Measurements from ENCODE around the gene SMARCC1. TPM values are rescaled to one million over a fixed set of nuclear protein-coding genes. Genes with fewer than 3 reads are reported as not detected.
"Not testable (repeated sequence)": the region's sequence is repeated elsewhere in the genome, so short reads cannot be mapped to it uniquely, and the experiment has no call there.

SMARCC1 gene
- total RNA-seq, 1 experiment from 2014 or later = 37.9 TPM

DNA sequence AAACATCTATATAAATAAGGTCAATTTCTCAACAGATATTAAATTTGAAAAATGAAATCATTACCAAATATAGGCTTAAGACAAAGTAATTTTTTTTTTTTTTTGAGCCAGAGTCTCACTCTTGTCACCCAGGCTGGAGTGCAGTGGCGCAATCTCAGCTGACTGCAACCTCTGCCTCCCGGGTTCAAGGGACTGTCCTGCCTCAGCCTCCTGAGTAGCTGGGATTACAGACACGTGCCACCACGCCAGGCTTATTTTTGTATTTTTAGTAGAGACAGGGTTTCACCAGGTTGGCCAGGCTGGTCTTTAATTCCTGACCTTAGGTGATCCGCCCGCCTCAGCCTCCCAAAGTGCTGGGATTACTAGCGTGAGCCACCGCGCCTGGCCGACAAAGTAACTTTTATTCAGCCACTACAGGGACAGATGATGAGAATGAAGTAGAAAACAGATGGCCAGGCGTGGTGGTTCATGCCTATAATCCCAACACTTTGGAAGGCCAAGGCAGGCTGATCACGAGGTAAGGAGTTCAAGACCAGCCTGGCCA lies 30.8 kb downstream of the SMARCC1 start:
- not testable (repeated sequence) for H3K36me3 ChIP-seq; DNase-seq (ENCODE audit: low read depth in 1 of 2, low spot score in 2 of 2); H3K4me1 ChIP-seq (replicated peaks); H3K4me3 ChIP-seq; H3K9me3 ChIP-seq (replicated peaks); H3K27ac ChIP-seq; H3K27me3 ChIP-seq (replicated peaks)

- DNase-seq (ENCODE audit: low read depth in 1 of 2, low spot score in 2 of 2) = no peak
- H3K4me1 ChIP-seq (replicated peaks) = no peaks in the 10 kb centered on the region
- no peaks in the 10 kb centered on the region for H3K9me3 ChIP-seq (replicated peaks)
- no peaks in the 10 kb centered on the region for H3K27me3 ChIP-seq (replicated peaks)
- H3K4me3 ChIP-seq = no peak overlapping the region
- no peak overlapping the region for H3K27ac ChIP-seq
- H3K36me3 ChIP-seq = peaks cover 32% of the 10 kb centered on the region
Observed at GRCh38 chr3:47747558-47747957, 34.1 kb downstream of the SMARCC1 start.

DNA sequence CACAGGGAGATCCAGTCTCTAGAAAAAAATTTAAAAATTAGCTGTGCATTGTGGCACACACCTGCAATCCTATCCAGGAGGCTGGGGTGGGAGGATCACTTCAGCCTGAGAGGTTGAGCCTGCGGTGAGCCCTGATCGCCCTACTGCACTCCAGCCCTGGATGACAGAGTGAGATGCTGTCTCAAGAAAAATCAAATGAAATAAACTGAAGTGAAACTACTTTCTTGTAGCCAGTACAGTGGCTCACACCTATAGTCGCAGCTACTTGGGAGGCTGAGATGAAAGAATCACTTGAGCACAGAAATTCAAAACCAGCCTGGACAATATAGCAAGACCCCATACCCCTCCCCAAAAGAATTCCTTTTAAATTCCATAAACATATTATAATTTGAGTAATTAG lies 35.4 kb downstream of the SMARCC1 start:
- H3K27me3 ChIP-seq (replicated peaks) = no peaks in the 10 kb centered on the region
- no peak overlapping the region for H3K27ac ChIP-seq
- H3K4me3 ChIP-seq = no peak overlapping the region
- H3K4me1 ChIP-seq (replicated peaks) = no peaks in the 10 kb centered on the region
- peaks cover 27% of the 10 kb centered on the region for H3K36me3 ChIP-seq
- no peaks in the 10 kb centered on the region for H3K9me3 ChIP-seq (replicated peaks)
- no peak for DNase-seq (ENCODE audit: low read depth in 1 of 2, low spot score in 2 of 2)

DNA sequence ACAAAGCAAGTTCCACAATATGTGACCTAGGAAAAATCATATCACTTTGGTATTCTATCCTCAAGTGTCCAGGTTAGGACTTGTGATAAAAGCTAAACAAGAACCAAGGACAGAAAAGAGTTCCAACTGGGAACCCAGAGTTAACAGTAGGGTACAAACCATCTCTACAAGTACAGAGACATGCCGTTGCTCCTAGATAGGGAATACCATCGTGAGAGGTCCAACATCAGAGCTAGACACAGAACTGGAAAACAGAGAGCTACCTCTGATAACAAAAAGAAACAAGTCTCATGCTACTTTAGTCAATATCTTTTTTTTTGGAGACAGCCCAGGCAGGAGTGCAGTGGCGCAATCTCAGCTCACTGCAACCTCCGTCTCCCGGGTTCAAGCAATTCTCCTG lies 37.8 kb downstream of the SMARCC1 start:
- no peaks in the 10 kb centered on the region for H3K4me1 ChIP-seq (replicated peaks)
- no peak overlapping the region for H3K27ac ChIP-seq
- peaks cover 27% of the 10 kb centered on the region for H3K36me3 ChIP-seq
- no peak overlapping the region for H3K4me3 ChIP-seq
- H3K9me3 ChIP-seq (replicated peaks) = no peaks in the 10 kb centered on the region
- H3K27me3 ChIP-seq (replicated peaks) = no peaks in the 10 kb centered on the region
- no peak for DNase-seq (ENCODE audit: low read depth in 1 of 2, low spot score in 2 of 2)

DNA sequence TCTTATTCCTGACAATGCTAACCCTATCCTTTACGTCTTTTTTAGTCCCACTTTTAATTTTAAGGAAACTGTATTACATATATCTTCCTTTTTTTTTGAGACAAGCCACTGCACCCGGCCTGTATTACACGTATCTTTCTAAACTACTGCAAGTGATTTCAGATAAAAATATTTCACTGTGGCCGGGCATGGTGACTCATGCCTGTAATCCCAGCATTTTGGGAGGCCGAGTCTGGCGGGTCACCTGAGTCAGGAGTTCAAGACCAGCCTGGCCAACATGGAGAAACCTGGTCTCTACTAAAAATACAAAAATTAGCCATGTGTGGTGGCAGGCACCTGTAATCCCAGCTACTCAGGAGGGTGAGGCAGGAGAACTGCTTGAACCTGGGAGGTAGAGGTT lies 38.3 kb downstream of the SMARCC1 start:
- H3K4me1 ChIP-seq (replicated peaks); H3K9me3 ChIP-seq (replicated peaks); H3K27ac ChIP-seq; H3K4me3 ChIP-seq; DNase-seq (ENCODE audit: low read depth in 1 of 2, low spot score in 2 of 2); H3K27me3 ChIP-seq (replicated peaks): not testable (repeated sequence)
- H3K36me3 ChIP-seq = peaks cover 27% of the 10 kb centered on the region

GRCh38 chr3:47741925-47742324 lies 39.8 kb downstream of the SMARCC1 start:
- no peak overlapping the region for H3K4me3 ChIP-seq

GRCh38 chr3:47732143-47732542 lies 49.5 kb downstream of the SMARCC1 start:
- DNase-seq (ENCODE audit: low read depth in 1 of 2, low spot score in 2 of 2) = no peak
- Histone ChIP-seq H3K4me1 (replicated peaks) (no peaks in the 10 kb centered on the region), H3K27ac (no peak overlapping the region), H3K9me3 (replicated peaks) (no peaks in the 10 kb centered on the region; the same call in 1 of the 2 replicates), H3K4me3 (no peak overlapping the region), H3K36me3 (peaks cover 64% of the 10 kb centered on the region), H3K27me3 (replicated peaks) (no peaks in the 10 kb centered on the region)

More at GRCh38 chr3:47741925-47742324, 39.8 kb downstream of the SMARCC1 start:
- Histone ChIP-seq H3K36me3 (peaks cover 27% of the 10 kb centered on the region), H3K27ac (no peak overlapping the region), H3K4me1 (replicated peaks) (no peaks in the 10 kb centered on the region), H3K27me3 (replicated peaks) (no peaks in the 10 kb centered on the region), H3K9me3 (replicated peaks) (no peaks in the 10 kb centered on the region)
- DNase-seq (ENCODE audit: low read depth in 1 of 2, low spot score in 2 of 2) = no peak

- Histone ChIP-seq H3K4me3 (no peak overlapping the region), H3K36me3 (peaks cover 73% of the 10 kb centered on the region)
- no peak for DNase-seq (ENCODE audit: low read depth in 1 of 2, low spot score in 2 of 2)
Observed at GRCh38 chr3:47731061-47731460, 50.6 kb downstream of the SMARCC1 start.

DNA sequence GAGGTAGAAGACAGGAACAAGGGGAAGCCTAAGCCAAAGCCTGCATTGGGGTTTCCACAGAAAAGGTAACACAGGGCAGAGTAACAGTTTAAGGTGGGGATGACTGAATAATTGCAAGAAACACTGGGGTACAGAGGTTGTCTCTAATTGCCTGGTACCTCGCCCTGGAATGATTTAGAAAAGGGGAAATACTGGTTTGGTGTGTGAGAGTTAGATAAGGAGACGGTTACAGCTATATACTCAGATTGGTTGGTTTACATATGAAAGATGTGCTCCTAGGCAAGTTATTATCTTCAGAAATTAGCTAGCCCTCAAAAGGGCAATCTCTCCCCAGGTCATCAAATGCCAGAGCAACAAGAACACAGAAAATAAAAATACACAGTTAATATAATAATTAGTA lies 58.8 kb downstream of the SMARCC1 start:
- Histone ChIP-seq H3K27ac (no peak overlapping the region), H3K4me1 (replicated peaks) (peaks cover 9% of the 10 kb centered on the region), H3K9me3 (replicated peaks) (no peaks in the 10 kb centered on the region), H3K36me3 (peaks cover 19% of the 10 kb centered on the region), H3K4me3 (no peak overlapping the region), H3K27me3 (replicated peaks) (no peaks in the 10 kb centered on the region)
- no peak for DNase-seq (ENCODE audit: low read depth in 1 of 2, low spot score in 2 of 2)

More at GRCh38 chr3:47731061-47731460, 50.6 kb downstream of the SMARCC1 start:
- Histone ChIP-seq H3K27me3 (replicated peaks) (no peaks in the 10 kb centered on the region), H3K9me3 (replicated peaks) (no peaks in the 10 kb centered on the region; the same call in 1 of the 2 replicates), H3K27ac (no peak overlapping the region), H3K4me1 (replicated peaks) (peaks cover 4% of the 10 kb centered on the region)

DNA sequence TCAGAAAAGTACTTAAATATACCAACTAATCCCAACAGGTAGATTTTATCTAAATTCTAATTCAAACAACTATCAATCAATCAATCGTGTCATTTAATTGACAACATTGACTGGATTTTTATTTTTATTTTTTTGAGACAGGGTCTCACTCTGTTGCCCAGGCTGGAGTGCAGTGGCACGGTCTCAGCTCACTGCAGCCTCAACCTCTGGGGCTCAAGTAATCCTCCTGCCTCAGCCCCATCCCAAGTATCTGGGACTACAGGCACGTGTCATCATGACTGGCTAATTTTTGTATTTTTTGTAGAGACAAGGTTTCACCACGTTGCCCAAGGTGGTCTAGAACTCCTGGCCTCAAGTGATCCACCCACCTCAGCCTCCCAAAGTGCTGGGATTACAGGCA lies 64.2 kb downstream of the SMARCC1 start:
- H3K27me3 ChIP-seq (replicated peaks); H3K27ac ChIP-seq; H3K4me1 ChIP-seq (replicated peaks); H3K9me3 ChIP-seq (replicated peaks); DNase-seq (ENCODE audit: low read depth in 1 of 2, low spot score in 2 of 2); H3K4me3 ChIP-seq: not testable (repeated sequence)
- peaks cover 33% of the 10 kb centered on the region for H3K36me3 ChIP-seq

DNA sequence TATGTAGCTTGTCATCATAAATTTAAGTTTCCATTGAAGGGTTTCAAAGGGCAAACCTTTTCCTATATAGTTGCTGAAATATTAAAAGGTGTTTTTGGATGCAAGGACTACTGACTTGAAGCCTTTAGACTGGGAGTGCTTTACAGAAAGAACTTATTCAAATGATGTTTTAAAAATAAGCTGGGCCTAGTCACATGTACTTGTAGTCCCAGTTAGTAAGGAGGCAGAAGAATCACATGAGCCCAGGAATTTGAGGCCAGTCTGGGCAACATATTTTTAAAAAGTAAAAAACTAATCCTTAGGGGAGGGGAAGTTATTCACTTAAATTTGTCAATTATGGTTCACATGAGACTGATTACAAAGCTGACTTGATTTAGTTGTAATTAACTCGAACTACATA lies 65.0 kb downstream of the SMARCC1 start:
- Histone ChIP-seq H3K27me3 (replicated peaks) (no peaks in the 10 kb centered on the region), H3K9me3 (replicated peaks) (no peaks in the 10 kb centered on the region), H3K4me3 (no peak overlapping the region), H3K36me3 (peaks cover 35% of the 10 kb centered on the region), H3K4me1 (replicated peaks) (0 out of 2 replicates have a peak, but pooled peaks cover 4% of the 10 kb centered on the region), H3K27ac (no peak overlapping the region)
- no peak for DNase-seq (ENCODE audit: low read depth in 1 of 2, low spot score in 2 of 2)

DNA sequence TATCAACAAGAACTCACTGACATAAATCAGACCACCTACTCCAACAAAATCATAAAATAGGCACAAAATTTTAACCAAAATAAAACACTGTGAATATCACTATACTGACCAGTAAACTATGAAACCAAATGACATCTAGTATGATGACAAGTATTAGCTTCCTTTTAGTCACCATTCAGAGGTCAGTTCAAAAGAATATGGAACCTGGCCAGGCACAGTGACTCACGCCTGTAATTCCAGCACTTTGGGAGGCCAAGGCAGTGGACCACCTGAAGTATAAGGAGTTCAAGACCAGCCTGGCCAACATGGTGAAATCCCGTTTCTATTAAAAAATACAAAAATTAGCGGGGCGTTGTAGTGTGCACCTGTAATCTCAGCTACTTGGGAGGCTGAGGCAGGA lies 65.8 kb downstream of the SMARCC1 start:
- DNase-seq (ENCODE audit: low read depth in 1 of 2, low spot score in 2 of 2) = peak; percentile 26 to 45
- no peak overlapping the region for H3K27ac ChIP-seq

GRCh38 chr3:47714606-47715005 lies 67.1 kb downstream of the SMARCC1 start:
- peaks cover 53% of the 10 kb centered on the region for H3K36me3 ChIP-seq
- H3K9me3 ChIP-seq (replicated peaks) = no peaks in the 10 kb centered on the region
- H3K27me3 ChIP-seq (replicated peaks) = no peaks in the 10 kb centered on the region
- no peak for DNase-seq (ENCODE audit: low read depth in 1 of 2, low spot score in 2 of 2)
- no peak overlapping the region for H3K27ac ChIP-seq
- no peak overlapping the region for H3K4me3 ChIP-seq
- H3K4me1 ChIP-seq (replicated peaks) = 0 out of 2 replicates have a peak, but pooled peaks cover 4% of the 10 kb centered on the region

More for the DNA sequence above, 65.8 kb downstream of the SMARCC1 start:
- Histone ChIP-seq H3K4me3 (no peak overlapping the region), H3K9me3 (replicated peaks) (no peaks in the 10 kb centered on the region), H3K36me3 (peaks cover 42% of the 10 kb centered on the region), H3K4me1 (replicated peaks) (0 out of 2 replicates have a peak, but pooled peaks cover 4% of the 10 kb centered on the region), H3K27me3 (replicated peaks) (no peaks in the 10 kb centered on the region)

DNA sequence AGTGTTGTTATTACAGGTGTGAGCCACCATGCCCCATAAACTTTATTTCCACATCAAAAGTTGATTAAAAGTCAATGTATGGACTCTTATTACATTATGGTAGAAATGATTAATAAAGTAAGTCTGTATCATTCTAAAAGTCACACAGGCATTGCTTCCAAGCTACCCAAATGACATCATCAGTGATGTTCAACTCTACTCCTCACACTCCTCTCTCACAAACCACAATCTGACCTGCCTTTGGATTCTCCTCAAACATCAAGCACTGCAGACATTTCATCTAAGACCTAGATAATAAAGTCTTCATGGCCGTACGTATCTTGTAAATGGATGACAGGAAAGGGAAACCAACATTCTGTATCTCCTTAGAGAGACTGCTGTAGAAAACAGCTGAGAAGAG lies 68.0 kb downstream of the SMARCC1 start:
- Histone ChIP-seq H3K4me3 (no peak overlapping the region), H3K27ac (no peak overlapping the region), H3K4me1 (replicated peaks) (0 out of 2 replicates have a peak, but pooled peaks cover 4% of the 10 kb centered on the region), H3K9me3 (replicated peaks) (no peaks in the 10 kb centered on the region), H3K36me3 (peaks cover 62% of the 10 kb centered on the region), H3K27me3 (replicated peaks) (no peaks in the 10 kb centered on the region)
- DNase-seq (ENCODE audit: low read depth in 1 of 2, low spot score in 2 of 2) = no peak

DNA sequence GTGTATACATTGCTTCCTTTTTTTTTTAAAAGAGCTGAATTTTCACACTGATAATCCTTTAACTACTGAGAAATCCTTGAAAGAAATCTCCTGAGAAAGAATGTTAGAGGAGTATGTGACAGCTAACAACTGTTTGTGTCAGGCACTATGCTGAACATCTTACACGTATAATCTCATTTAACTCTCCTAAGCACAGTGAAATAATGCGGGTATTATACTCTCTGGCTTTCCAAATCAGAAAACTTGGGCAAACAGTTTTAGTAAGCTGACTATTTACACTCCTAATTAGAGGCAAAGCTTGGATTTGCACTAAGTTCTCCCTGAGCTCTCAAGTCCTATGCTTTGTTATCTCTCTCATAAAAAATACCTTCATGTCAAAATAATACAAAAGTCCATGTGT lies 69.3 kb downstream of the SMARCC1 start:
- Histone ChIP-seq H3K9me3 (replicated peaks) (no peaks in the 10 kb centered on the region), H3K27ac (no peak overlapping the region), H3K27me3 (replicated peaks) (no peaks in the 10 kb centered on the region), H3K4me3 (no peak overlapping the region), H3K4me1 (replicated peaks) (0 out of 2 replicates have a peak, but pooled peaks cover 4% of the 10 kb centered on the region), H3K36me3 (peaks cover 62% of the 10 kb centered on the region)
- no peak for DNase-seq (ENCODE audit: low read depth in 1 of 2, low spot score in 2 of 2)
